Ascending aorta (tissue), 2 donors: ENCODE data around the gene NGDN. TPM values are rescaled to one million over a fixed set of nuclear protein-coding genes. Genes with fewer than 3 reads are reported as not detected.

ENCODE experiments used
- DNase-seq, 2 donors: peaks; one replicate each; pipeline ENCODE4 v3.0.0-alpha.2; 2019; ENCODE audit warnings: low spot score in 2 of 2
- H3K27ac ChIP-seq, 2 donors: fragments of 200-600 bp; sonication (generic); one replicate each; pipeline ENCODE4 v1.5.1; 2016 to 2017; ENCODE audit warnings: mild to moderate bottlenecking in 1 of 2
- H3K27me3 ChIP-seq: fragments of 200-600 bp; sonication (generic); one replicate; pipeline ENCODE4 v1.5.1; 2017
- H3K36me3 ChIP-seq, 2 donors: fragments of 200-600 bp; sonication (generic); one replicate each; pipeline ENCODE4 v1.5.1; 2016
- H3K4me1 ChIP-seq, 2 donors: fragments of 200-600 bp; sonication (generic); one replicate each; pipeline ENCODE4 v1.5.1; 2016 to 2017; ENCODE audit warnings: mild to moderate bottlenecking in 1 of 2
- H3K4me3 ChIP-seq, 2 donors: fragments of 200-600 bp; sonication (generic); one replicate each; pipeline ENCODE4 v1.5.1; 2016 to 2017; ENCODE audit warnings: mild to moderate bottlenecking in 1 of 2
- H3K9me3 ChIP-seq, 2 donors: fragments of 200-600 bp; sonication (generic); one replicate each; pipeline ENCODE4 v1.5.1; 2016
- CTCF ChIP-seq, 3 experiments: fragments of 200-600 bp in 2 of 3; fragments of 450-650 bp in 1 of 3; sonication (generic) in 2 of 3; IDR thresholded peaks; one replicate each; pipeline ENCODE4 v1.5.1; 2016 to 2019; ENCODE audit warnings: antibody characterized with exemption in 3 of 3, mild to moderate bottlenecking in 1 of 3, moderate library complexity in 1 of 3
- intact Hi-C: fragments of 100-400 bp; cut with DNase I; formaldehyde crosslinking; loops from one replicate; pipeline ENCODE4 v1.15.1; 2023
- total RNA-seq: library from RNA; depleted of rRNA; stranded (reverse); fragments of >200 nt; gene quantifications from one replicate; pipeline ENCODE4 v1.1.0, GENCODE V29; 2016

Gene NGDN
- total RNA-seq, 1 donor from 2014 or later: 7.8 TPM

DNA sequence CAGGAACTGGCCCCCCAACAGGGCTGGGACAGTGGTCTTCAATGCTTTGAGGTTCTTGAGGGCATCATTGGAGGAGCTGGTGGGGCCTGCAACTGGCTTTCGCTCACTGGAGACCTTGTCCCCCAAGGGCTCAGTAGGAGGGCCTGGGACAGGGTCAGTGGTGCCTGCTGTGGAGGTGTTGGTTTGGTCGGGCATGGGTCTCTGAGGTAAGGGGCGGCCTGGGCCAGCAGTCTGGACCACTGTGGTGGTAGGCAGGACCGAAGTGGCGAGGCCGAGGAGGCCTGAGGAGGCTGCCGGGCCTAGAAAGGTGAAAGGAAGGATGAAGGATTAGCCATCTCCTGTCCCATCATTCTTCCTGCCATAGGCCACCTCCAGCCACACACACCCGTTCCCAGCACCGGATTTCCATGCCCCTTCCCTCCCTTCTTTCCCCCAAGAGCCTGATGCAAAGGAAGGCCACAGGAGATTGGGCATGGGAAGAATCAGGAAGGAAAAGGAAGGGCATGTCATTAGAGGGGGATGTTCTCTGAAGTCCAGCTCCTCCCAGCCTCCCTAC is 53.2 kb downstream of the NGDN start:
- no peak for DNase-seq
- no peak overlapping the region for H3K4me3 ChIP-seq
- H3K9me3 ChIP-seq: no peaks in the 10 kb centered on the region
- H3K27ac ChIP-seq: no peak overlapping the region
- no peak for TF ChIP-seq CTCF (IDR thresholded peaks at IDR 0.05)
- H3K27me3 ChIP-seq: no peaks in the 10 kb centered on the region
- H3K4me1 ChIP-seq: no peaks in the 10 kb centered on the region
- intact Hi-C loops: no loop called here
- peaks cover 0 to 3% of the 10 kb centered on the region in 2 donors for H3K36me3 ChIP-seq

GRCh38 chr14:23523229-23524016 is 53.9 kb downstream of the NGDN start:
- Histone ChIP-seq H3K4me1 (no peaks in the 10 kb centered on the region), H3K36me3 (peaks cover 0 to 3% of the 10 kb centered on the region in 2 donors), H3K9me3 (no peaks in the 10 kb centered on the region), H3K4me3 (no peak overlapping the region), H3K27ac (no peak overlapping the region), H3K27me3 (no peaks in the 10 kb centered on the region)
- DNase-seq: no peak
- intact Hi-C loops: no loop called here
- no peak for TF ChIP-seq CTCF (IDR thresholded peaks at IDR 0.05)

DNA sequence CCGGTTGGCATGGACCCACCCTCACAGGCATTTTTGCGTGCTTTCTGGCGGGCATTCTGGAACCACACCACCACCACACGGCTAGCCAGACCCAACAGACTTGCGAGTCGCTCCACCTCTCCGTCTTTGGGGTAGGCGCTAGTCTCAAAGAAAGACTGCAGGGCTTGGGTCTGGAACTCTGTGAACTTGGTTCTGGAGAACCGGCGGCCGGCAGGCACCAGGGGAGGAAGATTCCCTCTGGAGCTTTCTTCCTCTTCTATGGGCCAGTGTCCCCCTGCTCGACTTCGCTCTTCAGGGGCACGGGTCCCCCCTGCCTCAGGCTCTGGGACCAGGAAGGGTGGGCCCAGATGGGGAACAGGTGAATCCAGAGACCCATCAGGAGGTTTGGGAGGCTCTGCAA is 55.5 kb downstream of the NGDN start:
- DNase-seq: no peak
- H3K27me3 ChIP-seq: no peaks in the 10 kb centered on the region
- H3K36me3 ChIP-seq: peaks cover 0 to 3% of the 10 kb centered on the region in 2 donors
- H3K9me3 ChIP-seq: no peaks in the 10 kb centered on the region
- intact Hi-C loops: no loop called here
- no peak overlapping the region for H3K4me3 ChIP-seq
- no peaks in the 10 kb centered on the region for H3K4me1 ChIP-seq
- TF ChIP-seq CTCF (IDR thresholded peaks at IDR 0.05): no peak
- no peak overlapping the region for H3K27ac ChIP-seq

DNA sequence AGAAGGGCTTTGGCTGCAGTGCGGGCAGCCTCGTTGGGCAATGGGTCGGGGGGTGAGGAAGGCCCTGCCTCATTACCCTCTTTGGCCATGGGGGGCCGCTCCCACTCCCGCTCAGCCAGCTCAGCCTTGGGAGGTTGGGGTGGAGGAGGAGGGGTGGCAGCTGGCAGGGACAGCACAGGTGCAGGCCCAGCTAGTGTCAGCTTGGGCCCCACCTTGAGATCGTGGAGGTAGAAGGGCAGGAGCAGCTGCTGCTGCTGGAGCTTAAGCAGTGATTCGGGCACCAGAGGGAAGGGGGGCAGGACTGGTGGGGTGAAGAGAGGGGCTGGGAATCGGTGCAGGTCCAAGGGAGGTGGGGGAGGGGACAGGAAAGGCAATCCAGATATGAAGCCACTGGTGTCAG is 56.1 kb downstream of the NGDN start:
- peaks cover 0 to 3% of the 10 kb centered on the region in 2 donors for H3K36me3 ChIP-seq
- no peak overlapping the region for H3K4me3 ChIP-seq
- no peaks in the 10 kb centered on the region for H3K9me3 ChIP-seq
- TF ChIP-seq CTCF (IDR thresholded peaks at IDR 0.05): no peak
- intact Hi-C loops: no loop called here
- no peaks in the 10 kb centered on the region for H3K4me1 ChIP-seq
- no peaks in the 10 kb centered on the region for H3K27me3 ChIP-seq
- H3K27ac ChIP-seq: no peak overlapping the region
- no peak for DNase-seq

Other genes starting within 250 kb of the NGDN start
- not detected for gene RNF212B, start 231.8 kb upstream of the NGDN start, total RNA-seq
- 7.3 TPM for gene HOMEZ, start 183.6 kb upstream of the NGDN start, total RNA-seq
- gene PPP1R3E, start 166.8 kb upstream of the NGDN start, total RNA-seq: 8.9 TPM
- gene BCL2L2, start 162.9 kb upstream of the NGDN start, total RNA-seq: 49.2 TPM
- 90.6 TPM for gene PABPN1, start 148.2 kb upstream of the NGDN start, total RNA-seq
- gene SLC22A17, start 116.8 kb upstream of the NGDN start, total RNA-seq: 89.7 TPM
- gene EFS, start 104.5 kb upstream of the NGDN start, total RNA-seq: 38.1 TPM
- not detected for gene IL25, start 96.9 kb upstream of the NGDN start, total RNA-seq
- 2.9 TPM for gene CMTM5, start 92.7 kb upstream of the NGDN start, total RNA-seq
- not detected for gene MYH6, start 61.4 kb upstream of the NGDN start, total RNA-seq
- gene MYH7, start 34.0 kb upstream of the NGDN start, total RNA-seq: not detected
- 1.3 TPM for gene ZFHX2, start 82.1 kb downstream of the NGDN start, total RNA-seq
- gene THTPA, start 86.6 kb downstream of the NGDN start, total RNA-seq: 115 TPM
- gene AP1G2, start 98.1 kb downstream of the NGDN start, total RNA-seq: 56.2 TPM
- gene JPH4, start 109.1 kb downstream of the NGDN start, total RNA-seq: 4.7 TPM
- gene DHRS2, start 166.7 kb downstream of the NGDN start, total RNA-seq: not detected